Stimulated activated CD8-positive, alpha-beta memory T cell treated with anti-CD3 and anti-CD28 coated beads, Interleukin-15, amount 100 ng/mL, for 4 hours (primary cell): ENCODE data around the gene UNKL.

Experiments
- DNase-seq, 2 donors: peaks; one replicate each; pipeline ENCODE4 v3.0.0-alpha.2; 2020; ENCODE audit warnings: low read depth in 2 of 2

UNKL gene

GRCh38 chr16:1377406-1378010, 37.0 kb downstream of the UNKL start:
- DNase-seq, result no peak

GRCh38 chr16:1375741-1376410, 38.6 kb downstream of the UNKL start:
- no peak for DNase-seq

GRCh38 chr16:1375298-1375640, 39.2 kb downstream of the UNKL start:
- no peak for DNase-seq

GRCh38 chr16:1374418-1375297, 39.8 kb downstream of the UNKL start:
- DNase-seq, result no peak

GRCh38 chr16:1372292-1372950, 42.1 kb downstream of the UNKL start:
- no peak for DNase-seq

- no peak for DNase-seq
These were observed 43.2 kb downstream of the UNKL start for GRCh38 chr16:1371054-1371978.

GRCh38 chr16:1367486-1368174, 46.9 kb downstream of the UNKL start:
- DNase-seq, result no peak

- DNase-seq, result no peak
These were observed 47.7 kb downstream of the UNKL start for GRCh38 chr16:1366712-1367299.

GRCh38 chr16:1366060-1366711, 48.3 kb downstream of the UNKL start:
- no peak for DNase-seq

GRCh38 chr16:1364510-1364909, 50.0 kb downstream of the UNKL start:
- DNase-seq, result no peak

GRCh38 chr16:1363501-1364041, 50.9 kb downstream of the UNKL start:
- DNase-seq, result no peak

GRCh38 chr16:1362807-1363206, 51.7 kb downstream of the UNKL start:
- no peak for DNase-seq

- DNase-seq, result no peak
These were observed 52.7 kb downstream of the UNKL start for GRCh38 chr16:1361685-1362360.

- DNase-seq, result no peak
These were observed 56.5 kb downstream of the UNKL start for GRCh38 chr16:1357906-1358566.

GRCh38 chr16:1356061-1356900, 58.2 kb downstream of the UNKL start:
- no peak for DNase-seq

GRCh38 chr16:1355591-1355990, 58.9 kb downstream of the UNKL start:
- DNase-seq, result no peak

GRCh38 chr16:1354815-1355540, 59.5 kb downstream of the UNKL start:
- DNase-seq, result no peak
